NB4 (cell line): ENCODE data around the gene LCLAT1.

Experiments
- MYC ChIP-seq: IDR thresholded peaks from 2 replicates; pipeline ENCODE4 v1.6.1; 2011; ENCODE audit warnings: low read depth, low read length
- POLR2A ChIP-seq: IDR thresholded peaks from 2 replicates; pipeline ENCODE4 v1.6.1; 2011; ENCODE audit warnings: mild to moderate bottlenecking; ENCODE audit not compliant: insufficient read length; ENCODE audit errors: extremely low read depth
- TF ChIP-seq, protein P1 (sequence below): IDR thresholded peaks from one replicate; pipeline ENCODE4 v1.5.1; 2012; ENCODE audit warnings: low read depth, low read length
- TF ChIP-seq, protein P2 (sequence below): IDR thresholded peaks from 2 replicates; pipeline ENCODE4 v1.6.1; 2011; ENCODE audit warnings: low read depth, low read length

DNA sequence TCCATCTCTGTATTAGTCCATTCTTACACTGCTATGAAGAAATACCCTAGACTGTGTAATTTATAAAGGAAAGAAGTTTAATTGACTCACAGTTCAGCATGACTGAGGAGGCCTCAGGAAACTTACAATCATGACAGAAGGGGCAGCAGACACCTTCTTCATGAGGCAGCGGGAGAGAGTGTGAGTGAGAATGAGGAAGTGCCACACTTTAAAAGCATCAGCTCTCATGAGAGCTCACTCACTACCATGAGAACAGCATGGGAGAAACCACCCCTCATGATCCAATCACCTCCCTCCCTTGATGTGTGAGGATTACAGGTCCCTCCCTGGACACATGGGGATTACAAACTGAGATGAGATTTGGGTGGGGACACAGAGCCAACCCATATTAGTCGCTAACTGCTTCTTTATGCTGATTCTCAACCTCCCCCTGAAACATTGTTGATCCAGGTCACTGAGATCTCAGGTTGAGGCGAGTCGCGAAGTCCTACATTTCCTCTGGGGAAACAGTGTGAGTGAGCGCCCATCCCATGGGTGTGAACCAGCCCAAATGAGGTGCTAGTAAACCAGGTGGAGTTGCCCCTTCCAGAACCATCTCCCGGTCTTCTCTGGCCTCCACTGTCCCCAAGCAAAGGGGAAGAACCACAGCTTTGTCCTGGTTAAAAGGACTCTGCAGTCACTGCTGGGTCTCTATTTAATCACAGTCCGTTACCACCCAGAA lies 236.3 kb downstream of the LCLAT1 start:
- TF ChIP-seq POLR2A (no peak), MYC (no peak)
- TF ChIP-seq, protein P1, sequence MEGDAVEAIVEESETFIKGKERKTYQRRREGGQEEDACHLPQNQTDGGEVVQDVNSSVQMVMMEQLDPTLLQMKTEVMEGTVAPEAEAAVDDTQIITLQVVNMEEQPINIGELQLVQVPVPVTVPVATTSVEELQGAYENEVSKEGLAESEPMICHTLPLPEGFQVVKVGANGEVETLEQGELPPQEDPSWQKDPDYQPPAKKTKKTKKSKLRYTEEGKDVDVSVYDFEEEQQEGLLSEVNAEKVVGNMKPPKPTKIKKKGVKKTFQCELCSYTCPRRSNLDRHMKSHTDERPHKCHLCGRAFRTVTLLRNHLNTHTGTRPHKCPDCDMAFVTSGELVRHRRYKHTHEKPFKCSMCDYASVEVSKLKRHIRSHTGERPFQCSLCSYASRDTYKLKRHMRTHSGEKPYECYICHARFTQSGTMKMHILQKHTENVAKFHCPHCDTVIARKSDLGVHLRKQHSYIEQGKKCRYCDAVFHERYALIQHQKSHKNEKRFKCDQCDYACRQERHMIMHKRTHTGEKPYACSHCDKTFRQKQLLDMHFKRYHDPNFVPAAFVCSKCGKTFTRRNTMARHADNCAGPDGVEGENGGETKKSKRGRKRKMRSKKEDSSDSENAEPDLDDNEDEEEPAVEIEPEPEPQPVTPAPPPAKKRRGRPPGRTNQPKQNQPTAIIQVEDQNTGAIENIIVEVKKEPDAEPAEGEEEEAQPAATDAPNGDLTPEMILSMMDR = no peak
- TF ChIP-seq, protein P2, sequence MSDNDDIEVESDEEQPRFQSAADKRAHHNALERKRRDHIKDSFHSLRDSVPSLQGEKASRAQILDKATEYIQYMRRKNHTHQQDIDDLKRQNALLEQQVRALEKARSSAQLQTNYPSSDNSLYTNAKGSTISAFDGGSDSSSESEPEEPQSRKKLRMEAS = no peak
